Body of pancreas (tissue), 4 donors: ENCODE results near the gene NF1. TPM values are rescaled to one million over a fixed set of nuclear protein-coding genes. Genes with fewer than 3 reads are reported as not detected.
A peak's percentile ranks its signal among the peaks of the same experiment; 100 is the strongest.

Experiments
- ATAC-seq: fragments of 150-250 bp; one replicate; pipeline ENCODE4 v1.9.1; 2016
- DNase-seq, 4 donors: peaks; one replicate each; pipeline ENCODE4 v3.0.0-alpha.2; 2019
- H3K27ac ChIP-seq, 4 donors: fragments of 200-600 bp; sonication (generic); 1 replicate in 3 of 4; 2 replicates in 1 of 4; pipeline versions ENCODE4 v1.5.1 to v1.6.1; 2016 to 2019; ENCODE audit warnings: mild to moderate bottlenecking in 1 of 4, mixed read lengths in 1 of 4, moderate library complexity in 1 of 4
- H3K27me3 ChIP-seq, 2 donors: fragments of 200-600 bp; sonication (generic); one replicate each; pipeline ENCODE4 v1.6.0; 2016; ENCODE audit warnings: mild to moderate bottlenecking in 1 of 2
- H3K36me3 ChIP-seq, 2 donors: fragments of 200-600 bp; sonication (generic); replicated peaks in 1 of 2; 2 replicates each; pipeline ENCODE4 v1.5.1; 2016; ENCODE audit warnings: low read depth in 2 of 2; ENCODE audit not compliant: insufficient read depth in 1 of 2
- H3K4me1 ChIP-seq: fragments of 200-600 bp; sonication (generic); one replicate; pipeline ENCODE4 v1.6.0; 2016
- H3K4me3 ChIP-seq, 2 donors: fragments of 200-600 bp; sonication (generic); 1 replicate in 1 of 2; 2 replicates in 1 of 2; pipeline ENCODE4 v1.5.1; 2016 to 2019
- H3K9me3 ChIP-seq, 3 donors: fragments of 200-600 bp; sonication (generic); 1 replicate in 2 of 3; 2 replicates in 1 of 3; pipeline ENCODE4 v1.5.1; 2016
- POLR2A ChIP-seq, 3 donors: fragments of 450-650 bp; IDR thresholded peaks; one replicate each; pipeline ENCODE4 v1.6.1; 2016; ENCODE audit warnings: antibody characterized with exemption in 3 of 3, mild to moderate bottlenecking in 2 of 3
- WGBS, 2 donors: methylation state at CpG; one replicate each; pipeline ENCODE4 v1.1.5; 2017; 5-methylcytosine and 5-hydroxymethylcytosine counted together
- intact Hi-C: fragments of 100-400 bp; cut with DNase I; formaldehyde crosslinking; loops from one replicate; pipeline ENCODE4 v1.15.1; 2023
- total RNA-seq, 2 donors: library from RNA; depleted of rRNA; stranded (reverse); fragments of >200 nt; gene quantifications; one replicate each; pipeline ENCODE4 v1.1.0, GENCODE V29; 2016
- TF ChIP-seq, protein P1 (sequence below), 7 experiments: fragments of 450-650 bp in 4 of 7; fragments of 200-600 bp in 3 of 7; sonication (generic) in 3 of 7; IDR thresholded peaks; one replicate each; pipeline ENCODE4 v1.5.1; 2016 to 2019; ENCODE audit warnings: antibody characterized with exemption in 7 of 7

The NF1 gene
- total RNA-seq, 2 donors from 2014 or later, result 54.7 to 57.1 TPM

DNA sequence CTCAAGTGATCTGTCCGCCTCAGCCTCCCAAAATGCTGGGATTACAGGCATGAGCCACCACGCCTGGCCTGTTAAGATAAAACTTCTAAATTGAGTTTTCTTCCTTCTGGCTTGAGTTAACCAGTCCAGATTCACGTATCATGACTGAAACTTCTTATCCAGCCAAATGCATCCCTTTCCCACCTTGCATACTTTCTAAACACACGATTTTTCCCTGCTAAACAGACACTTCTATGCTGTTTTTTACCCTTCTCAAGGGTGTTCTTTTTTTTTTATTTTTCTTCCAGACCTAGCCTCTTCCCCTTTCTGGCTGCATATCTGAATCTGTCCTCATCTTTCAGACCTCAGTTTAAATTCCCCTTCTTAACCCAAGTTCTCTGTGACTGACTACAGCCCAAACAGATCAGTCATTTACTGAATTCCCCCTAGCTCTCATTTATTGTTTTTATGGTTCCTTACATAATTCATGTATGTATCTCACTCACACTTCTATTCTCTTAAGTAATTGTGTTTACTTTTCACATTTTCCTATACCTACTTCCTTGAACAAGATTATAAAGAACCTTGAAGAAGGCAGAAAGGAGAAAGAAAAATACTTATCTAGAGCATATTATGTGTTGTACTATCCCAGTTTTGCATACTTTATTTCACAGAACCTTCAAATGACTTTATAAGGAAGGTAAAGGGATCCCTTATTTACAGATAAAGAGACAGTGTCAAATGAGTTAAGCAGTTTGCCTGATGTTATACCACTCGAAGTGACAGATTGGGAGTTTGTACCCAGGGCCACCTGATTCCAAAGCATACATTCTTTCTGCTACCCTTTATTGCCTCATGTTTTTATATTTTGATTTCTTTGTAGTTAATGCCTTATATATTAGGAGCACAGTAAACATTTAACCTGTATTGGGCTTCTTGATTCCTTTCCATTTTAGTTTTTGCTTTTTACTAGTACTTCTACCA is 213.9 kb downstream of the NF1 start:
- DNase-seq, result no peak
- Histone ChIP-seq H3K27me3 (no peaks in the 10 kb centered on the region), H3K36me3 (no peaks in the 10 kb centered on the region), H3K4me3 (no peak overlapping the region), H3K4me1 (no peaks in the 10 kb centered on the region), H3K27ac (peak overlapping the region in 1 of 4 donors; percentile 57), H3K9me3 (no peaks in the 10 kb centered on the region)
- intact Hi-C loops, result no loop called here
- ATAC-seq, result no peak
- 83 to 84% methylated on average over 5 of the region's 5 CpGs for WGBS, 2 donors
- TF ChIP-seq, protein P1, sequence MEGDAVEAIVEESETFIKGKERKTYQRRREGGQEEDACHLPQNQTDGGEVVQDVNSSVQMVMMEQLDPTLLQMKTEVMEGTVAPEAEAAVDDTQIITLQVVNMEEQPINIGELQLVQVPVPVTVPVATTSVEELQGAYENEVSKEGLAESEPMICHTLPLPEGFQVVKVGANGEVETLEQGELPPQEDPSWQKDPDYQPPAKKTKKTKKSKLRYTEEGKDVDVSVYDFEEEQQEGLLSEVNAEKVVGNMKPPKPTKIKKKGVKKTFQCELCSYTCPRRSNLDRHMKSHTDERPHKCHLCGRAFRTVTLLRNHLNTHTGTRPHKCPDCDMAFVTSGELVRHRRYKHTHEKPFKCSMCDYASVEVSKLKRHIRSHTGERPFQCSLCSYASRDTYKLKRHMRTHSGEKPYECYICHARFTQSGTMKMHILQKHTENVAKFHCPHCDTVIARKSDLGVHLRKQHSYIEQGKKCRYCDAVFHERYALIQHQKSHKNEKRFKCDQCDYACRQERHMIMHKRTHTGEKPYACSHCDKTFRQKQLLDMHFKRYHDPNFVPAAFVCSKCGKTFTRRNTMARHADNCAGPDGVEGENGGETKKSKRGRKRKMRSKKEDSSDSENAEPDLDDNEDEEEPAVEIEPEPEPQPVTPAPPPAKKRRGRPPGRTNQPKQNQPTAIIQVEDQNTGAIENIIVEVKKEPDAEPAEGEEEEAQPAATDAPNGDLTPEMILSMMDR (IDR thresholded peaks at IDR 0.05), result no peak
- peak in 1 of 3 donors; percentile 28 for TF ChIP-seq POLR2A (IDR thresholded peaks at IDR 0.05)

GRCh38 chr17:31309556-31309955 is 214.8 kb downstream of the NF1 start:
- 84 to 94% methylated on average over 2 of the region's 2 CpGs for WGBS, 2 donors
- ATAC-seq, result no peak
- Histone ChIP-seq H3K4me1 (no peaks in the 10 kb centered on the region), H3K4me3 (no peak overlapping the region), H3K36me3 (no peaks in the 10 kb centered on the region), H3K27me3 (no peaks in the 10 kb centered on the region), H3K27ac (peak overlapping the region in 1 of 4 donors; percentile 57), H3K9me3 (no peaks in the 10 kb centered on the region)
- intact Hi-C loops, result no loop called here
- no peak for DNase-seq
- peak in 1 of 3 donors; percentile 28 for TF ChIP-seq POLR2A (IDR thresholded peaks at IDR 0.05)
- TF ChIP-seq, protein P1 (IDR thresholded peaks at IDR 0.05), result no peak

- 55 to 58% methylated on average over 2 of the region's 2 CpGs for WGBS, 2 donors
- no peak for DNase-seq
- H3K4me3 ChIP-seq, result no peak overlapping the region
- H3K27ac ChIP-seq, result peak overlapping the region in 1 of 4 donors; percentile 57
- TF ChIP-seq, protein P1 (IDR thresholded peaks at IDR 0.05), result no peak
- no peak for TF ChIP-seq POLR2A (IDR thresholded peaks at IDR 0.05)
- no peaks in the 10 kb centered on the region for H3K27me3 ChIP-seq
- no peaks in the 10 kb centered on the region for H3K9me3 ChIP-seq
- H3K4me1 ChIP-seq, result no peaks in the 10 kb centered on the region
- no peak for ATAC-seq
- H3K36me3 ChIP-seq, result no peaks in the 10 kb centered on the region
- intact Hi-C loops, result no loop called here
Observed at GRCh38 chr17:31310260-31310659, 215.5 kb downstream of the NF1 start.

DNA sequence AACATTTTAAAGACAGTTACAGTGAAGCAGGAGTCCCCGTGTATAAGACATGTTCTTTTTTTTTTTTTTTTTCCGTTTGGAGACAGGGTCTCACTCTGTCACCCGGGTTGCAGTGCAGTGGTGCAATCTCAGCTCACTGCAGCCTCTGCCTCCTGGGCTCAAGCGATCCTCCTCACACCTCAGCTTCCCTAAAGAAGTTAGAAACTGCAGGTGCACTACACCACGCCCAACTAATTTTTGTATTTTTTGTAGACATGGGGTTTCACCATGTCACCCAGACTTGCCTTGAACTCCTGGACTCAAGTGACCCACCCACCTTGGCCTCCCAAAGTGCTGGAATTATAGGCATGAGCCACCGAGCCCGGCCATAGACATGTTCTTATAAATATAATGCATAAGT is 216.1 kb downstream of the NF1 start:
- Histone ChIP-seq H3K4me1 (no peaks in the 10 kb centered on the region), H3K27ac (peak overlapping the region in 1 of 4 donors; percentile 57), H3K27me3 (no peaks in the 10 kb centered on the region), H3K4me3 (no peak overlapping the region), H3K9me3 (no peaks in the 10 kb centered on the region), H3K36me3 (no peaks in the 10 kb centered on the region)
- TF ChIP-seq POLR2A (IDR thresholded peaks at IDR 0.05), result no peak
- TF ChIP-seq, protein P1 (IDR thresholded peaks at IDR 0.05), result no peak
- ATAC-seq (no peak), DNase-seq (no peak)
- intact Hi-C loops, result no loop called here
- 70 to 89% methylated on average over 7 of the region's 7 CpGs for WGBS, 2 donors
